ENCODE results near the gene TTC9B. TPM values are rescaled to one million over a fixed set of nuclear protein-coding genes. Genes with fewer than 3 reads are reported as not detected.

The TTC9B gene
- total and polyA plus RNA-seq, 2 of the 8 experiments (the other 6 are each of a cell fraction or from before 2014, with no cell fraction given): 0.26 TPM; not detected in 1

DNA sequence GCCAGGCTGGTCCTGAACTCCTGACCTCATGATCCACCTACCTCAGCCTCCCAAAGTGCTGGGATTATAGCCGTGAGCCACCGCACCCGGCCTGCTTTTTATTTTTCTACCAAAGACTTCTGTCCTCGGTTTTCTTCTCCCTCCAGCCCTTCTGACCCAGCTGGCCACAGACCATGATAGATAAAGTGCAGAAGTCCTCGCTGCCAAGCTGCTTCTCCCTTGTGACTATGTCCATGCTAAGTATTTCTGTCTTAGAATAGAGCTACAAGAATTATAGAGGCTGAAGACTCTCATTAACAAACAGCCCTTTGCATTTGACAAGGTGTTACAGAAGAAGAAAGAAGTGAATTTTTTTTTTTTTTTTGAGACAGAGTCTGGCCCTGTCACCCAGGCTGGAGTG lies 42.4 kb downstream of the TTC9B start:
- TF ChIP-seq SP4 (IDR thresholded peaks at IDR 0.05; ENCODE audit: low read length): no peak
- TF ChIP-seq ATF2 (IDR thresholded peaks at IDR 0.05; ENCODE audit: low read length): no peak
- TF ChIP-seq FOSL1 (IDR thresholded peaks at IDR 0.05; ENCODE audit: insufficient read depth, low read depth, low read length): no peak
- no peak for TF ChIP-seq E2F6 (IDR thresholded peaks at IDR 0.05)
- no peak for TF ChIP-seq RXRA (IDR thresholded peaks at IDR 0.05; ENCODE audit: insufficient read depth, low read depth, low read length)
- TF ChIP-seq BACH1 (IDR thresholded peaks at IDR 0.05; ENCODE audit: low read length): no peak
- TF ChIP-seq JUN (IDR thresholded peaks at IDR 0.05; ENCODE audit: low read depth, low read length): no peak
- no peak for TF ChIP-seq SIRT6 (IDR thresholded peaks at IDR 0.05; ENCODE audit: low read length)
- TF ChIP-seq HDAC2 (IDR thresholded peaks at IDR 0.05; ENCODE audit: borderline replicate concordance in 1 of 2, low read depth in 2 of 2, low read length in 2 of 2): no peak
- H2AFZ ChIP-seq (ENCODE audit: low read length): no peak overlapping the region
- H3K27me3 ChIP-seq (replicated peaks in 1 of 4; ENCODE audit: control insufficient read depth in 3 of 4, extremely low read depth in 1 of 4, insufficient read depth in 3 of 4, low read length in 3 of 4): no peaks in the 10 kb centered on the region
- ChIA-PET POLR2A (ENCODE audit: partially characterized antibody) (interaction anchor here (0.6 kb wide), 1 partner anchor 282 kb away, joined by 3 read pairs; no protein-coding TSS in a partner anchor), CTCF (ENCODE audit: partially characterized antibody) (interaction anchor here (0.6 to 10.1 kb wide), 5 partner anchors 10 to 1810 kb away, joined by 3 to 53 read pairs (median 4); no protein-coding TSS in a partner anchor)
- H3K18ac ChIP-seq (ENCODE audit: extremely low read depth, low read length): no peak overlapping the region
- no peak overlapping the region for H2BK120ac ChIP-seq (replicated peaks; ENCODE audit: low read depth, low read length)
- no peak overlapping the region for H3K9ac ChIP-seq (replicated peaks in 1 of 4; ENCODE audit: extremely low read depth in 1 of 4, low read depth in 3 of 4, low read length in 3 of 4)
- H3K14ac ChIP-seq (ENCODE audit: insufficient read length): no peak overlapping the region
- H4K5ac ChIP-seq (ENCODE audit: insufficient read length, low read depth, low read length): no peak overlapping the region
- H3K4ac ChIP-seq (replicated peaks; ENCODE audit: insufficient read length, low read depth, low read length): no peak overlapping the region
- no peak overlapping the region for H3K4me3 ChIP-seq (ENCODE audit: extremely low read depth in 1 of 4, insufficient read depth in 2 of 4, low read depth in 3 of 4, low read length in 4 of 4)
- H2AK5ac ChIP-seq (ENCODE audit: low read depth, low read length): no peak overlapping the region
- H3K4me1 ChIP-seq (replicated peaks in 1 of 4; ENCODE audit: control insufficient read depth in 3 of 4, insufficient read depth in 4 of 4, low read length in 3 of 4): no peaks in the 10 kb centered on the region; a peak in 1 of 7 replicates
- DNase-seq (ENCODE audit: low read depth in 1 of 2, low spot score in 2 of 2) (no peak), FAIRE-seq (no peak)
- 89% methylated on average over 5 of the region's 5 CpGs; no CpG with 5 or more reads in 1 of the 2 experiments for WGBS, 2 experiments (ENCODE audit: extremely low coverage in 1 of 2, insufficient coverage in 1 of 2, insufficient read length in 1 of 2, insufficient replicate concordance in 2 of 2, low coverage in 1 of 2, low lambda C conversion rate in 2 of 2, missing lambda C conversion rate in 1 of 2)
- no peak overlapping the region for H2BK5ac ChIP-seq (ENCODE audit: low read depth, low read length)
- H4K20me1 ChIP-seq (replicated peaks in 1 of 2; ENCODE audit: control insufficient read depth in 1 of 2, insufficient read depth in 2 of 2, low read length in 2 of 2): no peaks in the 10 kb centered on the region
- no peak overlapping the region for H4K91ac ChIP-seq (replicated peaks; ENCODE audit: insufficient read length, low read length)
- no peak overlapping the region for H2BK15ac ChIP-seq (ENCODE audit: low read length)
- H3K27ac ChIP-seq (ENCODE audit: low read depth, low read length): no peak overlapping the region
- H3K9me3 ChIP-seq (ENCODE audit: insufficient read depth in 2 of 2, low read depth in 1 of 2, low read length in 1 of 2): no peaks in the 10 kb centered on the region
- H3K23me2 ChIP-seq (ENCODE audit: low read depth, low read length): no peaks in the 10 kb centered on the region
- no peaks in the 10 kb centered on the region for H3K79me2 ChIP-seq (ENCODE audit: control insufficient read depth in 1 of 2, insufficient read depth in 2 of 2, low read length in 2 of 2)
- H4K8ac ChIP-seq (ENCODE audit: extremely low read depth, insufficient read depth, low read length): no peak overlapping the region
- no peak overlapping the region for H3K23ac ChIP-seq (ENCODE audit: insufficient read length)
- H3K4me2 ChIP-seq (ENCODE audit: insufficient read depth in 1 of 2, low read depth in 2 of 2, low read length in 2 of 2): no peak overlapping the region
- no peaks in the 10 kb centered on the region for H3K79me1 ChIP-seq (ENCODE audit: low read depth, low read length)
- H3K36me3 ChIP-seq (ENCODE audit: control insufficient read depth in 2 of 4, insufficient read depth in 4 of 4, low read length in 3 of 4): no peaks in the 10 kb centered on the region
- H2BK12ac ChIP-seq (ENCODE audit: low read depth, low read length): no peak overlapping the region
- H3K56ac ChIP-seq (replicated peaks; ENCODE audit: insufficient read length, low read depth, low read length): no peak overlapping the region
- H2BK20ac ChIP-seq (ENCODE audit: low read length): no peak overlapping the region

Data from H1 (cell line).